ENCODE measurements around the gene PTCD1.

The PTCD1 gene

GRCh38 chr7:99408379-99409191 is 30.0 kb downstream of the PTCD1 start, which contains the start of the genes BUD31 and PDAP1:
TSS of gene BUD31 (plus strand) at chr7:99408969. CDS start at chr7:99411093, 2,124 bp downstream.
TSS of gene PDAP1 (minus strand) at chr7:99408597. CDS start at chr7:99408548, 49 bp downstream.
- peak; percentile 99 for DNase-seq

- DNase-seq: peak; percentile 35
Observed at GRCh38 chr7:99407872-99408378, 30.7 kb downstream of the PTCD1 start.

- DNase-seq: no peak
Observed at GRCh38 chr7:99406557-99406956, 32.0 kb downstream of the PTCD1 start.

GRCh38 chr7:99404977-99405320 is 33.6 kb downstream of the PTCD1 start:
- no peak for DNase-seq

- no peak for DNase-seq
Observed at GRCh38 chr7:99404235-99404976, 34.2 kb downstream of the PTCD1 start.

- no peak for DNase-seq
Observed at GRCh38 chr7:99403764-99404163, 34.8 kb downstream of the PTCD1 start.

- DNase-seq: no peak
Observed at GRCh38 chr7:99402854-99403253, 35.7 kb downstream of the PTCD1 start.

- no peak for DNase-seq
Observed at GRCh38 chr7:99399597-99399996, 39.0 kb downstream of the PTCD1 start.

- DNase-seq: no peak
Observed at GRCh38 chr7:99398891-99399445, 39.6 kb downstream of the PTCD1 start.

GRCh38 chr7:99397297-99397983 is 41.2 kb downstream of the PTCD1 start:
- no peak for DNase-seq

- no peak for DNase-seq
Observed at GRCh38 chr7:99396418-99397296, 41.9 kb downstream of the PTCD1 start.

- no peak for DNase-seq
Observed at GRCh38 chr7:99395616-99396327, 42.8 kb downstream of the PTCD1 start.

- no peak for DNase-seq
Observed at GRCh38 chr7:99394188-99394502, 44.5 kb downstream of the PTCD1 start.

- DNase-seq: peak; percentile 90
Observed at GRCh38 chr7:99393355-99394187, 45.0 kb downstream of the PTCD1 start.

GRCh38 chr7:99392659-99393354 is 45.8 kb downstream of the PTCD1 start:
- peak; percentile 90 for DNase-seq

- no peak for DNase-seq
Observed at GRCh38 chr7:99392046-99392445, 46.6 kb downstream of the PTCD1 start.

GRCh38 chr7:99390941-99391602 is 47.5 kb downstream of the PTCD1 start:
- no peak for DNase-seq

GRCh38 chr7:99389772-99390171 is 48.8 kb downstream of the PTCD1 start:
- DNase-seq: no peak

- DNase-seq: no peak
Observed at GRCh38 chr7:99387912-99388311, 50.7 kb downstream of the PTCD1 start.
